GM12875 (cell line): ENCODE data around the gene LTF.
"Not testable (repeated sequence)": the region's sequence is repeated elsewhere in the genome, so short reads cannot be mapped to it uniquely, and the experiment has no call there.

ENCODE experiments used
- H3K4me3 ChIP-seq: one replicate; pipeline ENCODE4 v1.5.1; 2011; ENCODE audit warnings: low read depth, low read length, control low read depth
- CTCF ChIP-seq: IDR thresholded peaks from 2 replicates; pipeline ENCODE4 v1.5.1; 2011; ENCODE audit warnings: low read depth, mild to moderate bottlenecking, control low read depth, inconsistent platforms, low read length, moderate library complexity, borderline replicate concordance; ENCODE audit not compliant: insufficient read depth

The LTF gene

GRCh38 chr3:46435081-46435726, 29.5 kb downstream of the LTF start:
- no peak for TF ChIP-seq CTCF
- no peak overlapping the region for H3K4me3 ChIP-seq

- no peak for TF ChIP-seq CTCF
- H3K4me3 ChIP-seq = no peak overlapping the region
These were observed 30.9 kb downstream of the LTF start for GRCh38 chr3:46433841-46434240.

GRCh38 chr3:46433118-46433517, 31.6 kb downstream of the LTF start:
- H3K4me3 ChIP-seq = not testable (repeated sequence)

- not testable (repeated sequence) for H3K4me3 ChIP-seq
These were observed 32.8 kb downstream of the LTF start for GRCh38 chr3:46431905-46432304.

GRCh38 chr3:46430879-46431278, 33.8 kb downstream of the LTF start:
- H3K4me3 ChIP-seq = not testable (repeated sequence)

- H3K4me3 ChIP-seq = no peak overlapping the region
- TF ChIP-seq CTCF = no peak
These were observed 35.0 kb downstream of the LTF start for GRCh38 chr3:46429671-46430070.

- no peak for TF ChIP-seq CTCF
- H3K4me3 ChIP-seq = no peak overlapping the region
These were observed 35.5 kb downstream of the LTF start for GRCh38 chr3:46429250-46429649.

GRCh38 chr3:46427916-46428833, 36.5 kb downstream of the LTF start:
- TF ChIP-seq CTCF = no peak
- no peak overlapping the region for H3K4me3 ChIP-seq

- H3K4me3 ChIP-seq = not testable (repeated sequence)
These were observed 37.3 kb downstream of the LTF start for GRCh38 chr3:46427404-46427803.

- not testable (repeated sequence) for H3K4me3 ChIP-seq
These were observed 38.2 kb downstream of the LTF start for GRCh38 chr3:46426476-46426875.
